Tibial nerve (tissue), 4 donors: ENCODE data around the gene ADGRE1. TPM values are rescaled to one million over a fixed set of nuclear protein-coding genes. Genes with fewer than 3 reads are reported as not detected.

Source experiments
- DNase-seq, 2 donors: peaks; one replicate each; pipeline ENCODE4 v3.0.0-alpha.2; 2019; ENCODE audit warnings: low spot score in 2 of 2
- H3K27ac ChIP-seq, 4 donors: fragments of 200-600 bp; sonication (generic) in 3 of 4; one replicate each; pipeline ENCODE4 v1.5.1; 2017 to 2019; ENCODE audit warnings: mild to moderate bottlenecking in 1 of 4
- H3K27me3 ChIP-seq, 2 donors: fragments of 200-600 bp; sonication (generic) in 1 of 2; one replicate each; pipeline versions ENCODE4 v1.5.1 to v1.6.0; 2017 to 2019
- H3K36me3 ChIP-seq, 3 donors: fragments of 200-600 bp; sonication (generic); one replicate each; pipeline ENCODE4 v1.5.1; 2018 to 2019
- H3K4me1 ChIP-seq, 4 donors: fragments of 200-600 bp; sonication (generic) in 3 of 4; one replicate each; pipeline ENCODE4 v1.5.1; 2017 to 2019
- H3K4me3 ChIP-seq, 4 donors: fragments of 200-600 bp; sonication (generic) in 3 of 4; one replicate each; pipeline ENCODE4 v1.5.1; 2017 to 2019; ENCODE audit warnings: mild to moderate bottlenecking in 1 of 4, moderate library complexity in 1 of 4
- H3K9me3 ChIP-seq, 4 donors: fragments of 200-600 bp; sonication (generic) in 3 of 4; one replicate each; pipeline ENCODE4 v1.5.1; 2017 to 2019
- CTCF ChIP-seq, 5 experiments: fragments of 200-600 bp in 3 of 5; fragments of 450-650 bp in 2 of 5; sonication (generic) in 3 of 5; IDR thresholded peaks; one replicate each; pipeline ENCODE4 v1.5.1; 2016 to 2019; ENCODE audit warnings: antibody characterized with exemption in 5 of 5, mild to moderate bottlenecking in 3 of 5, moderate library complexity in 2 of 5
- EP300 ChIP-seq, 2 donors: sonication (generic); formaldehyde crosslinking; IDR thresholded peaks; one replicate each; pipeline ENCODE4 v1.6.1; 2017; ENCODE audit warnings: antibody characterized with exemption in 2 of 2, mild to moderate bottlenecking in 1 of 2
- POLR2A ChIP-seq, 2 donors: fragments of 450-650 bp; IDR thresholded peaks; one replicate each; pipeline ENCODE4 v1.6.1; 2017; ENCODE audit warnings: antibody characterized with exemption in 2 of 2, mild to moderate bottlenecking in 2 of 2, moderate library complexity in 2 of 2
- WGBS, 2 donors: methylation state at CpG; one replicate each; pipeline ENCODE4 v1.1.5; 2018; 5-methylcytosine and 5-hydroxymethylcytosine counted together
- total RNA-seq, 4 donors: library from RNA; depleted of rRNA; stranded (reverse); fragments of >200 nt; gene quantifications; one replicate each; pipeline ENCODE4 v1.1.0, GENCODE V29; 2016

ADGRE1 gene
- total RNA-seq, 4 donors from 2014 or later: 0.20 to 1.7 (median 0.21) TPM; not detected in 1

DNA sequence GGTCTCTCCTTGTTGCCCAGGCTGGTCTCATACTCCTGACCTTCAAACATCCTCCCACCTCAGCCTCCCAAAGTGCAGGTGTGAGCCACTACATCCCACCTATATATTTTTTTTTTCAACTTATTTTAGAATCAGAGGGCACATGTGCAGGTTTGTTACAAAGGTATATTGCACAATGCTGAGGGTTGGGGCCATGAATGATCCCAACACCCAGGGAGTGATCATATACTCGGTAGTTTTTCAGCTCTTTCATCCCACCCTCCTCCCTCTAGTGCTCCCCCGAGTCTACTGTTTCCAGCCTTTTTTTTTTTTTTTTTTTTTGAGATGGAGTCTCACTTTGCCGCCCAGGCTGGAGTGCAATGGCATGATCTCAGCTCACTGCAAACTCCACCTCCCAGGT, 38.4 kb upstream of the ADGRE1 start:
- 73 to 88% methylated on average over 3 of the region's 3 CpGs for WGBS, 2 donors
- Histone ChIP-seq H3K36me3 (no peaks in the 10 kb centered on the region), H3K9me3 (no peaks in the 10 kb centered on the region), H3K27ac (no peak overlapping the region), H3K4me3 (no peak overlapping the region), H3K4me1 (no peaks in the 10 kb centered on the region), H3K27me3 (no peaks in the 10 kb centered on the region)
- no peak for DNase-seq
- TF ChIP-seq EP300 (IDR thresholded peaks at IDR 0.05) (no peak), CTCF (IDR thresholded peaks at IDR 0.05) (no peak), POLR2A (IDR thresholded peaks at IDR 0.05) (no peak)

DNA sequence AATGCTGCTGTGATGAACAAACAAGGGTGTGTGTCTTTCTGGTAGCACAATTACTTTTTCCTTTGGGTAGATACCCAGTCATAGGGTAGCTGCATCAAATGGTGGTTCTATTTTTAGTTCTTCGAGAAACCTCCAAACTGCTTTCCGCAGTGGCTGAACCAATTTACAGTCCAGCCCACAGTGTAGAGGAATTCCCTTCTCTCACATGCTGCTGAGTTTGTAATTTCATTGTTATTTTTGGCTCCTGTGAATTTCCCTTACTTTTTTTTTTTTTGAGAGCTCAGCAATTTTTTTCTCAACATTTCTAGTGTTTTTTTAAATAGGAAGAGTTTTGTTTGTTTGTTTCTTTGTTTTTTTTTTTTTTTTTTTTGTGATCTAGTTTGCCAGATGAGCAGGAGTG, 37.5 kb upstream of the ADGRE1 start:
- Histone ChIP-seq H3K36me3 (no peaks in the 10 kb centered on the region), H3K27me3 (no peaks in the 10 kb centered on the region), H3K4me3 (no peak overlapping the region), H3K27ac (no peak overlapping the region), H3K9me3 (no peaks in the 10 kb centered on the region), H3K4me1 (no peaks in the 10 kb centered on the region)
- DNase-seq: no peak
- WGBS, 2 donors: 34 to 40% methylated on average over 2 of the region's 2 CpGs
- TF ChIP-seq CTCF (IDR thresholded peaks at IDR 0.05) (no peak), POLR2A (IDR thresholded peaks at IDR 0.05) (no peak), EP300 (IDR thresholded peaks at IDR 0.05) (no peak)

DNA sequence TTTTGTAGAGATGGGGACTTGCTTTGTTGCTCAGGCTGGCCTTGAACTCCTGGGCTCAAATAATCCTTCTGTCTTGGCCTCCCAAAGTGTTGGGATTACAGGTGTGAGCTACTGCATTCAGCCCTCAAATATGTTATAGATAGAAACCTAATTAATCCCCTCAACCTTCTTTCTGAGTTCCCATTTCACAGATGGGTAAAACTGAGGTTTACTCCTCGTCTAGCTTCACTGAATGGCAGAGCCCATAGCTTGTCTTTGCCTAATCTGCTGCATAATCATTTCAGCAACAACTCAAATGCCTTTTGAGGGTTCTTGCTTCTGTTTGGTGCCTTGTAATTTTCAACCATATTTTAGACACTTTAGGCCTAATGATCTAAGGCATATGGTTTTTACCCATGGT, 36.0 kb upstream of the ADGRE1 start:
- Histone ChIP-seq H3K4me1 (no peaks in the 10 kb centered on the region), H3K9me3 (no peaks in the 10 kb centered on the region), H3K36me3 (no peaks in the 10 kb centered on the region), H3K27ac (no peak overlapping the region), H3K4me3 (no peak overlapping the region), H3K27me3 (no peaks in the 10 kb centered on the region)
- WGBS, 2 donors: 17 to 56% methylated on average over 1 of the region's 1 CpG
- DNase-seq: no peak
- no peak for TF ChIP-seq POLR2A (IDR thresholded peaks at IDR 0.05)
- no peak for TF ChIP-seq CTCF (IDR thresholded peaks at IDR 0.05)
- no peak for TF ChIP-seq EP300 (IDR thresholded peaks at IDR 0.05)

DNA sequence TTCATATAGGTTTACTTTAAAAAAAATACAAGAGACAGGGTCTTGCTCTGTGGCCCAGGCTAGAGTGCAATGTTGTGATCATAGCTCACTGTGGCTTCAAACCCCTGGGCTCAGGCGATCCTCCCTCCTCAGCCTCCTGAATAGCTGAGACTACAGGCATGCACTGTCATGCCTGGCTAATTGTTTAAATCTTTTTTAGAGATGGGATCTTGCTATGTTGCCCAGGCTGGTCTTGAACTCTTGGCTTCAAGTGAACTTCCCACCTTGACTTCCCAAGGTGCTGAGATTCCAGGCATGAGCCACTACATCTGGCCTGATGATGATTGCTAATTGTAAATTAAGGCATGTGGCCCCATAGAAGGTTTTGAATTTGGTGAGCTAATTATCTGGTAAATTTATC, 35.4 kb upstream of the ADGRE1 start:
- no peak for DNase-seq

GRCh38 chr19:6853868-6854267, 33.5 kb upstream of the ADGRE1 start:
- no peak for DNase-seq
- WGBS, 2 donors: 85 to 86% methylated on average over 11 of the region's 11 CpGs
- no peak for TF ChIP-seq CTCF (IDR thresholded peaks at IDR 0.05)
- no peak for TF ChIP-seq EP300 (IDR thresholded peaks at IDR 0.05)
- TF ChIP-seq POLR2A (IDR thresholded peaks at IDR 0.05): no peak
- Histone ChIP-seq H3K4me3 (no peak overlapping the region), H3K4me1 (no peaks in the 10 kb centered on the region), H3K27ac (no peak overlapping the region), H3K36me3 (no peaks in the 10 kb centered on the region), H3K27me3 (no peaks in the 10 kb centered on the region), H3K9me3 (no peaks in the 10 kb centered on the region)

More for the DNA sequence above, 35.4 kb upstream of the ADGRE1 start:
- H3K27me3 ChIP-seq: no peaks in the 10 kb centered on the region
- 85 to 92% methylated on average over 1 of the region's 1 CpG for WGBS, 2 donors
- H3K36me3 ChIP-seq: no peaks in the 10 kb centered on the region
- H3K4me1 ChIP-seq: no peaks in the 10 kb centered on the region
- no peaks in the 10 kb centered on the region for H3K9me3 ChIP-seq
- H3K27ac ChIP-seq: no peak overlapping the region
- TF ChIP-seq EP300 (IDR thresholded peaks at IDR 0.05): no peak
- TF ChIP-seq POLR2A (IDR thresholded peaks at IDR 0.05): no peak
- no peak for TF ChIP-seq CTCF (IDR thresholded peaks at IDR 0.05)
- no peak overlapping the region for H3K4me3 ChIP-seq
